Endothelial cell of umbilical vein (primary cell): Measurements from ENCODE around the gene MTARC2.

Experiments used
- EZH2 ChIP-seq: IDR thresholded peaks from 2 replicates; pipeline ENCODE4 v1.6.1; 2012; ENCODE audit warnings: borderline replicate concordance, low read depth, mild to moderate bottlenecking, moderate library complexity, low read length, inconsistent platforms; ENCODE audit not compliant: severe bottlenecking
- GATA2 ChIP-seq: IDR thresholded peaks from 2 replicates; pipeline ENCODE4 v1.7.0; 2011; ENCODE audit warnings: low read depth, mild to moderate bottlenecking, moderate library complexity, mixed read lengths, low read length; ENCODE audit not compliant: insufficient read length, insufficient read depth
- JUN ChIP-seq: IDR thresholded peaks from 2 replicates; pipeline ENCODE4 v1.6.1; 2011; ENCODE audit warnings: borderline replicate concordance, low read depth; ENCODE audit not compliant: insufficient read length, insufficient read depth
- POLR2A ChIP-seq: IDR thresholded peaks from 2 replicates; pipeline ENCODE4 v1.6.1; 2012; ENCODE audit warnings: low read depth, mild to moderate bottlenecking, control low read depth, low read length
- TF ChIP-seq, protein P1 (sequence below), 2 donors: IDR thresholded peaks; 1 replicate in 1 of 2; 2 replicates in 1 of 2; pipeline ENCODE4 v1.5.1; 2011; ENCODE audit warnings: low read length in 2 of 2, mild to moderate bottlenecking in 2 of 2, moderate library complexity in 2 of 2, control low read depth in 1 of 2, inconsistent platforms in 1 of 2, low read depth in 1 of 2; ENCODE audit not compliant: insufficient read depth in 1 of 2; ENCODE audit errors: extremely low read depth in 1 of 2

DNA sequence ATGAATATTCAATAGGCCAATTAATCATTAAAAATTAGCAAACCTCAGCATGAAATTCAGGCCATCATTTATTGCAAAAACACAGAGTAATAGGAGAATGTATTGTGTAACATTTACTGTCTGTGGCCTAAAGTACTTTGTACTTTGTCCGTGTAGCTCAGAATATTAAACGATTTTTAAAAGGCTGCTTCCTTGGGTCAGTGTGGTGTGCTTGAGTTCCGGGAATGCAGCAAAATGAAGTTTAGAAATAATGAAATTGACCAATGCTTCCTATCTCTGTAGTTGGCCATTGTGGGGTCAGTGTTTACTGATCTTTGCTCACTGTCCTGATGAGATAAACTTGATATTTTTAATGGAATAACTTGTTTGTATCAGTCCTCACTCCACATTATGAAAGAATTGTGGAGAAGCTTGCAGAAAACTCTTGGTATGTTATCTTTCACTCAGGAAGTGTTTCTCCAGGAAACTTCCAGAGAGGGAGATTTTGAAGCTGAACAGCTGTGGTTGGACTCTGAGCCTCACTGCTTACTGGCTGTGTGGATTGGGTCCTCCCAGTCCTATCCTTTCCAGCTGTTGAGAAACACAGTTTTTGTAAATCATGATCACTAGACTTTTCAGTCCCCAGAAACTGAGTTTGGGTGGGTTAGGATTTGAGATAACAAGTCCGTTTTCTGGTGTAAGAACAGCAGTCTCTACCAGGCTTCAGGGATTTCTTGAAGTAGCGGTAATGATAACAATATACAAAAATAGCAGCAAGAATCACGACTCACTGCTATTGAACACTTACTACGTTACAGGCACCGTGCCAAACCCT lies 19.4 kb downstream of the MTARC2 start:
- TF ChIP-seq POLR2A (no peak), JUN (no peak), GATA2 (no peak), EZH2 (no peak)
- TF ChIP-seq, protein P1, sequence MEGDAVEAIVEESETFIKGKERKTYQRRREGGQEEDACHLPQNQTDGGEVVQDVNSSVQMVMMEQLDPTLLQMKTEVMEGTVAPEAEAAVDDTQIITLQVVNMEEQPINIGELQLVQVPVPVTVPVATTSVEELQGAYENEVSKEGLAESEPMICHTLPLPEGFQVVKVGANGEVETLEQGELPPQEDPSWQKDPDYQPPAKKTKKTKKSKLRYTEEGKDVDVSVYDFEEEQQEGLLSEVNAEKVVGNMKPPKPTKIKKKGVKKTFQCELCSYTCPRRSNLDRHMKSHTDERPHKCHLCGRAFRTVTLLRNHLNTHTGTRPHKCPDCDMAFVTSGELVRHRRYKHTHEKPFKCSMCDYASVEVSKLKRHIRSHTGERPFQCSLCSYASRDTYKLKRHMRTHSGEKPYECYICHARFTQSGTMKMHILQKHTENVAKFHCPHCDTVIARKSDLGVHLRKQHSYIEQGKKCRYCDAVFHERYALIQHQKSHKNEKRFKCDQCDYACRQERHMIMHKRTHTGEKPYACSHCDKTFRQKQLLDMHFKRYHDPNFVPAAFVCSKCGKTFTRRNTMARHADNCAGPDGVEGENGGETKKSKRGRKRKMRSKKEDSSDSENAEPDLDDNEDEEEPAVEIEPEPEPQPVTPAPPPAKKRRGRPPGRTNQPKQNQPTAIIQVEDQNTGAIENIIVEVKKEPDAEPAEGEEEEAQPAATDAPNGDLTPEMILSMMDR (IDR thresholded peaks at IDR 0.05; ENCODE audit: extremely low read depth in 1 of 2, insufficient read depth in 1 of 2, low read depth in 1 of 2, low read length in 2 of 2): no peak
